GM12878 (cell line): Measurements from ENCODE around the gene RAD9A. TPM values are rescaled to one million over a fixed set of nuclear protein-coding genes. Genes with fewer than 3 reads are reported as not detected.

Experiments used
- ATAC-seq: fragments of 200-7000 bp; cut with Tn5 transposase; 3 replicates; pipeline ENCODE4 v1.9.1; 2020; ENCODE audit warnings: mild to moderate bottlenecking, moderate library complexity
- BruUV-seq: library from RNA; stranded (reverse); fragments of 400-500 nt; replicated peaks from 2 replicates; lab custom pipeline; 2021; lab: Mats Ljungman, UMichigan
- CTCF ChIA-PET: fragments of 300-600 bp; sonication (Branson Sonifier 250); formaldehyde crosslinking; extraction: SDS; loops from one replicate; lab custom pipeline; 2021; ENCODE audit warnings: inconsistent platforms; lab: Yijun Ruan, JAX
- POLR2A ChIA-PET: fragments of 350-600 bp; formaldehyde crosslinking; extraction: SDS; loops from one replicate; lab custom pipeline; 2021; ENCODE audit warnings: inconsistent platforms; lab: Charles Lee
- RAD21 ChIA-PET: fragments of 300-600 bp; sonication (Branson Sonifier 250); formaldehyde crosslinking; loops from one replicate; lab custom pipeline; 2023; ENCODE audit warnings: antibody characterized with exemption; ENCODE audit not compliant: unreplicated experiment; lab: Charles Lee
- SMC1A ChIA-PET: fragments of 300-600 bp; sonication (Branson Sonifier 250); formaldehyde crosslinking; loops from one replicate; lab custom pipeline; 2023; ENCODE audit not compliant: unreplicated experiment, uncharacterized antibody; lab: Charles Lee
- DNase-seq: peaks from one replicate; pipeline ENCODE4 v3.0.0-alpha.2; 2011; ENCODE audit warnings: low read depth, low spot score
- FAIRE-seq: peaks from 3 replicates; lab custom pipeline; 2011; peaks lifted over from hg19 to GRCh38; lab: Jason Lieb, UNC
- H2AFZ ChIP-seq: 2 replicates; pipeline ENCODE4 v1.6.0; 2011; ENCODE audit warnings: low read depth, low read length, control low read depth; ENCODE audit not compliant: control insufficient read depth
- H3K27ac ChIP-seq: 2 replicates; pipeline ENCODE4 v1.5.1; 2011; ENCODE audit warnings: control low read depth; ENCODE audit not compliant: control insufficient read depth, insufficient read depth
- H3K27me3 ChIP-seq, 2 experiments: replicated peaks in 1 of 2; 2 replicates each; pipeline versions ENCODE4 v1.6.0 to v1.6.1; 2011; ENCODE audit warnings: low read length in 1 of 2; ENCODE audit not compliant: control insufficient read depth in 2 of 2, insufficient read depth in 2 of 2
- H3K36me3 ChIP-seq, 2 experiments: 2 replicates each; pipeline ENCODE4 v1.5.1; 2011; ENCODE audit warnings: low read length in 1 of 2; ENCODE audit not compliant: control insufficient read depth in 2 of 2, insufficient read depth in 2 of 2
- H3K4me1 ChIP-seq: 2 replicates; pipeline ENCODE4 v1.6.1; 2011; ENCODE audit warnings: mild to moderate bottlenecking, low read length, moderate library complexity, mixed read lengths; ENCODE audit not compliant: control insufficient read depth, insufficient read depth
- H3K4me2 ChIP-seq: 2 replicates; pipeline ENCODE4 v1.6.0; 2011; ENCODE audit warnings: control low read depth; ENCODE audit not compliant: control insufficient read depth, insufficient read depth
- H3K4me3 ChIP-seq: fragments of 200-600 bp; sonication (generic); 2 replicates; pipeline ENCODE4 v1.5.1; 2016
- H3K79me2 ChIP-seq: 2 replicates; pipeline ENCODE4 v1.6.0; 2011; ENCODE audit warnings: low read length; ENCODE audit not compliant: control insufficient read depth, insufficient read depth
- H3K9ac ChIP-seq: 2 replicates; pipeline ENCODE4 v1.8.0; 2011; ENCODE audit warnings: low read length, control low read depth, mixed read lengths; ENCODE audit not compliant: control insufficient read depth, insufficient read depth
- H3K9me3 ChIP-seq: replicated peaks from 3 replicates; pipeline ENCODE4 v1.5.1; 2011; ENCODE audit warnings: mild to moderate bottlenecking, low read length; ENCODE audit not compliant: control insufficient read depth, insufficient read depth
- H4K20me1 ChIP-seq: 2 replicates; pipeline ENCODE4 v1.6.0; 2011; ENCODE audit not compliant: control insufficient read depth, insufficient read depth
- BRCA1 ChIP-seq: IDR thresholded peaks from 2 replicates; pipeline ENCODE4 v1.6.1; 2011; ENCODE audit warnings: low read depth, low read length, improper control_type of control experiment
- ETV6 ChIP-seq, 2 experiments: fragments of 450-650 bp in 1 of 2; IDR thresholded peaks in 1 of 2; conservative IDR thresholded peaks in 1 of 2; 2 replicates each; pipeline ENCODE4 v1.6.1; 2014; ENCODE audit warnings: antibody characterized with exemption in 1 of 2, borderline replicate concordance in 1 of 2, low read depth in 1 of 2, mild to moderate bottlenecking in 1 of 2, moderate library complexity in 1 of 2
- NFYA ChIP-seq: IDR thresholded peaks from 2 replicates; pipeline ENCODE4 v1.6.1; 2011; ENCODE audit warnings: low read depth, mild to moderate bottlenecking, low read length, improper control_type of control experiment, borderline replicate concordance
- POLR2A ChIP-seq: IDR thresholded peaks from 2 replicates; pipeline ENCODE4 v1.6.1; 2011; ENCODE audit warnings: low read depth, mild to moderate bottlenecking, low read length
- SP1 ChIP-seq: IDR thresholded peaks from one replicate; pipeline ENCODE4 v1.6.1; 2011; ENCODE audit warnings: low read depth, low read length
- YBX1 ChIP-seq: fragments of 450-650 bp; IDR thresholded peaks from 2 replicates; pipeline ENCODE4 v1.6.1; 2016; ENCODE audit warnings: antibody characterized with exemption
- WGBS: methylation state at CpG from one replicate; pipeline ENCODE4 v1.1.6; 2016; ENCODE audit warnings: low lambda C conversion rate; ENCODE audit not compliant: insufficient replicate concordance, insufficient coverage; ENCODE audit errors: missing lambda C conversion rate; 5-methylcytosine and 5-hydroxymethylcytosine counted together
- in situ Hi-C: fragments of 300-500 bp; cut with MboI; formaldehyde crosslinking; loops from 9 replicates; pipeline ENCODE4 v1.14.3; 2018; ENCODE audit warnings: mixed read lengths
- intact Hi-C: fragments of 100-400 bp; cut with micrococcal nuclease; formaldehyde crosslinking; loops from one replicate; pipeline ENCODE4 v1.14.2; 2022; ENCODE audit not compliant: unreplicated experiment
- polyA plus RNA-seq, 11 experiments: library from polyadenylated mRNA; depleted of rRNA in 4 of 11; unstranded in 6 of 11; stranded (reverse) in 5 of 11; fragments of >200 nt; fragmentation: Nextera tagmentation in 4 of 11; fragmentation: Illumina TruSeq in 1 of 11; extraction: Ambion mirVana in 4 of 11; extraction: Trizol in 1 of 11; gene quantifications; 1 replicate in 1 of 11; 2 replicates in 10 of 11; pipeline versions ENCODE4 v1.2.1 to v1.2.3, GENCODE V29; 2011 to 2016; ENCODE audit warnings: inconsistent platforms in 2 of 11, missing spikeins in 2 of 11, low read depth in 1 of 11
- total RNA-seq, 4 experiments: library from RNA; depleted of rRNA in 3 of 4; stranded (reverse); fragments of >200 nt in 3 of 4; fragmentation: Illumina TruSeq in 1 of 4; extraction: Trizol in 1 of 4; gene quantifications; 2 replicates each; pipeline versions ENCODE4 v1.2.1 to v1.2.3, GENCODE V29; 2013 to 2021

Gene RAD9A
- total and polyA plus RNA-seq, 10 of the 15 experiments (the other 5 are each of a cell fraction or from before 2014, with no cell fraction given): 1.1 to 36.2 (median 19.8) TPM

- no TSS peak for BruUV-seq
- POLR2A ChIA-PET: interaction anchor here (1.1 to 2.8 kb wide), 6 partner anchors 9 to 53 kb away, joined by 3 to 16 read pairs (median 10); partner anchors contain the start of genes PPP1CA, RPS6KB2 and TBC1D10C
- Histone ChIP-seq H3K9me3 (no peaks in the 10 kb centered on the region), H3K4me2 (no peak overlapping the region), H3K9ac (no peak overlapping the region), H3K36me3 (no peaks in the 10 kb centered on the region), H3K4me1 (peaks cover 35% of the 10 kb centered on the region), H4K20me1 (no peaks in the 10 kb centered on the region), H3K4me3 (no peak overlapping the region), H2AFZ (no peak overlapping the region), H3K27me3 (peaks cover 0 to 5% of the 10 kb centered on the region in 2 experiments; a peak in 3 of 4 replicates), H3K79me2 (peaks cover 3% of the 10 kb centered on the region), H3K27ac (no peak overlapping the region)
- CTCF ChIA-PET: interaction anchor here (1.0 to 2.4 kb wide), 3 partner anchors 11 to 43 kb away, joined by 3 to 12 read pairs (median 4); partner anchors contain the start of genes PPP1CA and PTPRCAP
- intact Hi-C loops: no loop called here
- TF ChIP-seq SP1: no peak
- TF ChIP-seq ETV6 (conservative IDR thresholded peaks at IDR 0.05 in 1 of 2, IDR thresholded peaks at IDR 0.05 in 1 of 2; ENCODE audit: borderline replicate concordance in 1 of 2, low read depth in 1 of 2): no peak
- TF ChIP-seq POLR2A: 0 out of 2 replicates have a peak, but pooled peaks have one; percentile 8
- TF ChIP-seq YBX1: no peak
- TF ChIP-seq NFYA: no peak
- no peak for TF ChIP-seq BRCA1
- no peak for DNase-seq
- in situ Hi-C loops: no loop called here
- RAD21 ChIA-PET: interaction anchor here (0.7 to 3.0 kb wide), 4 partner anchors 11 to 149 kb away, joined by 3 to 12 read pairs (median 4); partner anchors contain the start of genes POLD4 and PPP1CA
- no peak for FAIRE-seq
- ATAC-seq: no peak
- SMC1A ChIA-PET: interaction anchor here (1.0 to 1.6 kb wide), 5 partner anchors 8 to 143 kb away, joined by 3 to 6 read pairs (median 4); partner anchors contain the start of genes PPP1CA, RAD9A and TBC1D10C
- WGBS: 42% methylated on average over 9 of the region's 9 CpGs
Measured at GRCh38 chr11:67412495-67413179, 20.9 kb downstream of the RAD9A start.
